Transverse colon (tissue), 4 donors: ENCODE measurements around the gene KRT38. TPM values are rescaled to one million over a fixed set of nuclear protein-coding genes. Genes with fewer than 3 reads are reported as not detected.

ENCODE experiments used
- DNase-seq: peaks from one replicate; pipeline ENCODE4 v3.0.0-alpha.2; 2019
- H3K27ac ChIP-seq, 4 donors: fragments of 200-600 bp; sonication (generic); 2 replicates each; pipeline ENCODE4 v1.5.1; 2016 to 2018; ENCODE audit warnings: inconsistent platforms in 4 of 4
- H3K27me3 ChIP-seq: fragments of 200-600 bp; sonication (generic); 2 replicates; pipeline ENCODE4 v1.5.1; 2017; ENCODE audit warnings: inconsistent platforms
- H3K36me3 ChIP-seq, 4 donors: fragments of 200-600 bp; sonication (generic); 2 replicates each; pipeline ENCODE4 v1.5.1; 2017 to 2019; ENCODE audit warnings: inconsistent platforms in 4 of 4
- H3K4me1 ChIP-seq, 4 donors: fragments of 200-600 bp; sonication (generic); 2 replicates each; pipeline ENCODE4 v1.5.1; 2017 to 2020; ENCODE audit warnings: inconsistent platforms in 4 of 4
- H3K4me3 ChIP-seq, 4 donors: fragments of 200-600 bp; sonication (generic); 1 replicate in 1 of 4; 2 replicates in 3 of 4; pipeline versions ENCODE4 v1.5.1 to v1.6.1; 2017 to 2019; ENCODE audit warnings: inconsistent platforms in 4 of 4
- H3K9me3 ChIP-seq, 2 donors: fragments of 200-600 bp; sonication (generic); 2 replicates each; pipeline ENCODE4 v1.5.1; 2017 to 2019; ENCODE audit warnings: inconsistent platforms in 2 of 2
- EP300 ChIP-seq: sonication (generic); formaldehyde crosslinking; IDR thresholded peaks from one replicate; pipeline ENCODE4 v1.6.1; 2017; ENCODE audit warnings: antibody characterized with exemption, low read depth
- POLR2A ChIP-seq: fragments of 450-650 bp; IDR thresholded peaks from one replicate; pipeline ENCODE4 v1.6.1; 2016; ENCODE audit warnings: antibody characterized with exemption, mild to moderate bottlenecking, moderate library complexity
- POLR2AphosphoS5 ChIP-seq, 3 donors: sonication (generic); formaldehyde crosslinking; IDR thresholded peaks; one replicate each; pipeline ENCODE4 v1.6.1; 2016; ENCODE audit warnings: antibody characterized with exemption in 3 of 3
- WGBS, 2 donors: methylation state at CpG; one replicate each; pipeline ENCODE4 v1.1.5; 2018; ENCODE audit warnings: low coverage in 1 of 2; 5-methylcytosine and 5-hydroxymethylcytosine counted together
- in situ Hi-C, 4 donors: fragments of 200-750 bp; cut with MboI; loops; one replicate each; pipeline versions ENCODE4 v1.15.0 to v1.15.1; 2017; ENCODE audit warnings: low sequenced_read_pairs in 3 of 4, low pct_ligation_motif_present in 1 of 4, low pct_unique_long_range_greater_than_20kb in 1 of 4
- intact Hi-C: fragments of 100-400 bp; cut with DNase I; formaldehyde crosslinking; loops from one replicate; pipeline ENCODE4 v1.15.1; 2023; ENCODE audit warnings: low total_unique reads
- total RNA-seq, 4 donors: library from RNA; depleted of rRNA; stranded (reverse); fragments of >200 nt; gene quantifications; one replicate each; pipeline ENCODE4 v1.1.0, GENCODE V29; 2016
- TF ChIP-seq, protein P1 (sequence below), 5 experiments: fragments of 200-600 bp in 3 of 5; fragments of 450-650 bp in 2 of 5; sonication (generic) in 3 of 5; IDR thresholded peaks; 1 replicate in 2 of 5; 2 replicates in 3 of 5; pipeline ENCODE4 v1.5.1; 2016 to 2017; ENCODE audit warnings: antibody characterized with exemption in 5 of 5, inconsistent platforms in 3 of 5, mild to moderate bottlenecking in 2 of 5, moderate library complexity in 1 of 5

KRT38 gene
- total RNA-seq, 4 donors from 2014 or later: not detected

DNA sequence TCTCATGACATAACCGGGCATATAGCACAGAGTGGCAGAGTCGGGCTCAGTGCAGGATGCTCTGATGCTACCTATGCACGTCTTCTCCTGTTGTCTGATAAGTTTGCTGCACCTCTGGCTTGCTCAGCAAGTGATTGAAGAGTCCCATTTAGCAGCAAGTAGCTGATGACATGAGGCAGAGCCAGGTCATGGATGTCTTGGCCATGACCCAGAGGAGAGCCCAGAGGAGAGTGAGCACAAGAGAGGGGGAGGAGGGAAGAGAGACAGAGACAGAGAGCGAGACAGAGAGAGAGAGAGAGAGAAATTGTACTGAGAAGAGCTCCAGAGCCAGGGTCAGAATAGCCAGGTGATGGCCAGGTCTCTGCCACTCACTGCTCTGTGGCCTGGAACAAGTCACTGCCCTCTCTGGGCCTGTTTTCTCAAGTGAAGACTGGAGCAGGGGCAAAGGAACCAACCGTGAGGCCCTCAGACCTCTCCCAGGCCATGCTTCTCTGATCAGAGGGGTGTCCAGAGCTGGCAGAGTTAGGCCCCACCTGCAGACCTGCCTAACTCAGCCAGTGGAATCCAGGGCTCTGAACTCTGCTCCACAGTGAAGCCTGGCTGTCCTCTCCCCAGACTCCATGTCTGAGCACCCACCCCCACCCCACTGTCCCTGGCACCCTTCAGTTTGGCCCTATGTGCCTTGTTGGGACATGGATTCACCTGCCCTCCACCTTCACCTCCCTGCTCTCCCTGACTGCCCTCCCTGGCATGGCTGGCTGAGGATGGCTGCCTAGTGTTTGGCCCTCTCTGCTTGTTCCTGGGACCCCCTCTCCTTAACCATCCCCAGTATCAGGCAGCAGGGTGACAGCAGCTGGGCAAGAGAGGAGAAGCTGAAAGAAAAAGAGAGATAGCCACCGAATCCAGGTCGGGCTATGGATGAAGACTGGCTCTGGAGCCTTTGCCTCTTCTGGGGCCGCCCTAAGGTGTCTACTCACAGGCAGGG is 44.4 kb upstream of the KRT38 start:
- no peaks in the 10 kb centered on the region for H3K36me3 ChIP-seq
- 80 to 84% methylated on average over 1 to 8 of the region's 8 CpGs for WGBS, 2 donors
- no peaks in the 10 kb centered on the region for H3K27me3 ChIP-seq
- intact Hi-C loops: no loop called here
- no peak for DNase-seq
- TF ChIP-seq, protein P1, sequence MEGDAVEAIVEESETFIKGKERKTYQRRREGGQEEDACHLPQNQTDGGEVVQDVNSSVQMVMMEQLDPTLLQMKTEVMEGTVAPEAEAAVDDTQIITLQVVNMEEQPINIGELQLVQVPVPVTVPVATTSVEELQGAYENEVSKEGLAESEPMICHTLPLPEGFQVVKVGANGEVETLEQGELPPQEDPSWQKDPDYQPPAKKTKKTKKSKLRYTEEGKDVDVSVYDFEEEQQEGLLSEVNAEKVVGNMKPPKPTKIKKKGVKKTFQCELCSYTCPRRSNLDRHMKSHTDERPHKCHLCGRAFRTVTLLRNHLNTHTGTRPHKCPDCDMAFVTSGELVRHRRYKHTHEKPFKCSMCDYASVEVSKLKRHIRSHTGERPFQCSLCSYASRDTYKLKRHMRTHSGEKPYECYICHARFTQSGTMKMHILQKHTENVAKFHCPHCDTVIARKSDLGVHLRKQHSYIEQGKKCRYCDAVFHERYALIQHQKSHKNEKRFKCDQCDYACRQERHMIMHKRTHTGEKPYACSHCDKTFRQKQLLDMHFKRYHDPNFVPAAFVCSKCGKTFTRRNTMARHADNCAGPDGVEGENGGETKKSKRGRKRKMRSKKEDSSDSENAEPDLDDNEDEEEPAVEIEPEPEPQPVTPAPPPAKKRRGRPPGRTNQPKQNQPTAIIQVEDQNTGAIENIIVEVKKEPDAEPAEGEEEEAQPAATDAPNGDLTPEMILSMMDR (IDR thresholded peaks at IDR 0.05): no peak
- TF ChIP-seq POLR2AphosphoS5 (IDR thresholded peaks at IDR 0.05) (no peak), POLR2A (no peak), EP300 (no peak)
- no peaks in the 10 kb centered on the region for H3K9me3 ChIP-seq
- no peak overlapping the region for H3K27ac ChIP-seq
- in situ Hi-C loops: no loop called here
- no peak overlapping the region for H3K4me3 ChIP-seq
- peaks cover 0 to 10% (median 4%) of the 10 kb centered on the region in 4 donors for H3K4me1 ChIP-seq

DNA sequence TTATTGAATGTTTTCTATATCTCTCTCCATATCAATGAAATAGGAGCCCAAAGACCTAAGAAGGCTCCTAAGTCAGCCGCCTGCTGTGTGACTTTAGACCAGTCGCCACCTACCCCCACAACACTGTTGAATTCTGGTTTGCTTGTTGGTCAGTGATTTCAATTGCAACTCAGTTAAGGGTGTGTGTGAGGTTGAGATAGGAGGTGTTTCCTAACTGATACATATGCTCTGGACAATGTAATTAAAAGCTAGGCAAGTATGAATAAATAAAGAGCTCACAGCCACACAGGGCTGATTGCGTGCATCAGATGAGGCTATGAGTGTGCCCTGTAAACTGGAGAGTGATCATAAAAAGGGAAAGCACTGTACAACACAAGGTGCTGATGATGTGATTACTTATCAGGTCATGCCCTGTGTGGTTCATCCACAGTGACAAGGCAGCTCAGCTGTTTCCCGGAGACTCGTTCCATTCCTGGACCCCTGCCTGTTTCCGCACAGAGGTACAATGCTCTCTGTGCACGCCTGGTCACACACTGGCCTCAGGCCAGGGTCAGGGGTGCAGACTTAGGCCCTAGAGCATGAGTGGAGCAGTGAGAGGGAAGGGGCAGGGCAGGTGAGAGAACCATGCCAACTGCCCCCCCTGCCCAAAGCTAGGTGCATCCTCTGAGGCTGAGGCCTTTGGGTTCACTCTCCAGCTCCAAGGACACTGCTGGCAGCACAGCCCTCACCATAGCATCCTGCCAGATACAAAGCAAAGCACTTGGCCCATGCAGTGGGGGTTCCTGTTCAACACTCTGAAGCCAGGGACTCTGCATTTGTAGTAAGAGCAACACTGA is 43.4 kb upstream of the KRT38 start:
- H3K27me3 ChIP-seq: no peaks in the 10 kb centered on the region
- 82 to 86% methylated on average over 1 to 7 of the region's 7 CpGs for WGBS, 2 donors
- H3K4me3 ChIP-seq: no peak overlapping the region
- TF ChIP-seq, protein P1 (IDR thresholded peaks at IDR 0.05): no peak
- TF ChIP-seq POLR2A (no peak), EP300 (no peak), POLR2AphosphoS5 (IDR thresholded peaks at IDR 0.05) (no peak)
- in situ Hi-C loops (no loop called here), intact Hi-C loops (no loop called here)
- no peak for DNase-seq
- no peaks in the 10 kb centered on the region for H3K36me3 ChIP-seq
- H3K27ac ChIP-seq: no peak overlapping the region
- H3K4me1 ChIP-seq: peaks cover 0 to under 1% (median 0%) of the 10 kb centered on the region in 4 donors
- H3K9me3 ChIP-seq: no peaks in the 10 kb centered on the region

DNA sequence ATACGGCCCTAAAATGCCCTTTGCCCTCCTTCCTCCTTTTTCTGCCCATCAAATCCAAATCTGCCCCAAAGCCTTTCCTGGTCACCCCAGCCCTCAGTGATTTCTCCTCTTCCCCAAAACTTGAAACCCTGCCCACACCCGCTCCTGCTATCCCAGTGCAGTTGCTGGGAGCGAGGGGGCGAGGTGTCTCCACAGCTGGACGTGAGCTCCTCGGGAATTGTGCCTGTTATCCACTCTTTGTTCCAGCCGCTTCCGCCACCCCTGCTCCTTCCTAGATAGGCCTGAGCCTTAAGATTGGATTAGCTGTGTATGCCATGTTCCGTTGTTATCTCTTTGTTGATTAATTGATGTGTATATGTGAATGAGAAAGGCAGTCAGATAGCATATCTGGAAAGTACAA is 42.7 kb upstream of the KRT38 start:
- 73 to 80% methylated on average over 7 to 9 of the region's 9 CpGs for WGBS, 2 donors
- no peaks in the 10 kb centered on the region for H3K9me3 ChIP-seq
- no peak for DNase-seq
- intact Hi-C loops (no loop called here), in situ Hi-C loops (no loop called here)
- H3K27me3 ChIP-seq: no peaks in the 10 kb centered on the region
- no peaks in the 10 kb centered on the region for H3K36me3 ChIP-seq
- TF ChIP-seq EP300: no peak
- no peak for TF ChIP-seq POLR2A
- TF ChIP-seq, protein P1 (IDR thresholded peaks at IDR 0.05): no peak
- no peak for TF ChIP-seq POLR2AphosphoS5 (IDR thresholded peaks at IDR 0.05)
- no peak overlapping the region for H3K4me3 ChIP-seq
- H3K27ac ChIP-seq: no peak overlapping the region
- H3K4me1 ChIP-seq: no peaks in the 10 kb centered on the region

DNA sequence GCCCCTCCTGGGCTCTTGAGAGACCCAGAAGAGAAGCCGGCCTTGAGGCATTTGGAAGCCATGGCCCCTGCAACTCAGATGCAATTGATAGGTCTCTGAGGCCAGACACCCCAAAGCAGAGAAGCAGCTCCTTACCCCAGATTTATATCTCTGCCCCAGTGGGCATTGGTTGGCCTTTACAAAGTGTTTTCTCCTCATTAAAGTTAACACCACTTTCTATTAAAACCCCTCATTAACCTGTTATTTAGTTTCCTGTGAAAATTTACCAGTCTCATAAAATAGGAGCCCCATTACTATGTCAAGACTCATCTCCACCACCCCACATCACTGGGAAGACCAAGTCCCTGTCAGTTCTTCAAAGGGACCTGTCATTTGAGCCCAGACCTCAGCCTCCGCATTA is 40.3 kb upstream of the KRT38 start, which contains the start of gene KRT35:
Gene KRT35 (minus strand): TSS at position 116 of the 400 bp plus-strand sequence. CDS start 54 bp downstream, at position 62.
- Histone ChIP-seq H3K27me3 (no peaks in the 10 kb centered on the region), H3K27ac (no peak within 1 kb of the TSS), H3K4me1 (no peaks in the 10 kb centered on the region), H3K36me3 (no peaks in the 10 kb centered on the region), H3K9me3 (no peaks in the 10 kb centered on the region), H3K4me3 (no peak within 1 kb of the TSS)
- WGBS, 2 donors: 87% methylated on average over 2 of the region's 2 CpGs; no CpG with 5 or more reads in 1 of the 2 donors
- in situ Hi-C loops (no loop called here), intact Hi-C loops (no loop called here)
- DNase-seq: no peak
- no peak for TF ChIP-seq POLR2A
- no peak for TF ChIP-seq EP300
- TF ChIP-seq, protein P1 (IDR thresholded peaks at IDR 0.05): no peak
- TF ChIP-seq POLR2AphosphoS5 (IDR thresholded peaks at IDR 0.05): no peak
